Measurements from ENCODE around the gene PLA2G7. TPM values are rescaled to one million over a fixed set of nuclear protein-coding genes. Genes with fewer than 3 reads are reported as not detected.
"Not testable (repeated sequence)": the region's sequence is repeated elsewhere in the genome, so short reads cannot be mapped to it uniquely, and the experiment has no call there.

The PLA2G7 gene
- total and polyA plus RNA-seq, 2 donors from 2014 or later: 1.9 TPM; not detected in 1

- Histone ChIP-seq H3K4me3 (ENCODE audit: low read length in 3 of 3) (no peak overlapping the region), H3K36me3 (ENCODE audit: control insufficient read depth in 2 of 3, insufficient read depth in 3 of 3, low read length in 3 of 3) (no peaks in the 10 kb centered on the region), H3K27ac (ENCODE audit: low read depth in 2 of 2, low read length in 2 of 2) (no peak overlapping the region), H3K9me3 (ENCODE audit: control insufficient read depth in 2 of 3, insufficient read depth in 1 of 3, low read length in 3 of 3) (no peaks in the 10 kb centered on the region), H3K4me1 (ENCODE audit: control insufficient read depth in 2 of 3, insufficient read depth in 2 of 3, low read depth in 1 of 3, low read length in 3 of 3) (no peaks in the 10 kb centered on the region), H3K9ac (ENCODE audit: low read length in 3 of 3) (no peak overlapping the region), H3K27me3 (ENCODE audit: control insufficient read depth, insufficient read depth, low read length) (no peaks in the 10 kb centered on the region)
- FAIRE-seq: no peak
- intact Hi-C loops (cut with DNase I): no loop called here
- no peak for DNase-seq
- no peak for TF ChIP-seq CTCF (IDR thresholded peaks at IDR 0.05; ENCODE audit: borderline replicate concordance, extremely low read depth, insufficient read depth)
Observed at GRCh38 chr6:46777476-46778346, 42.5 kb upstream of the PLA2G7 start.

- DNase-seq: no peak
- Histone ChIP-seq H3K4me1 (ENCODE audit: control insufficient read depth in 2 of 3, insufficient read depth in 2 of 3, low read depth in 1 of 3, low read length in 3 of 3) (no peaks in the 10 kb centered on the region), H3K4me3 (ENCODE audit: low read length in 3 of 3) (no peak overlapping the region), H3K9me3 (ENCODE audit: control insufficient read depth in 2 of 3, insufficient read depth in 1 of 3, low read length in 3 of 3) (no peaks in the 10 kb centered on the region), H3K36me3 (ENCODE audit: control insufficient read depth in 2 of 3, insufficient read depth in 3 of 3, low read length in 3 of 3) (no peaks in the 10 kb centered on the region), H3K27me3 (ENCODE audit: control insufficient read depth, insufficient read depth, low read length) (no peaks in the 10 kb centered on the region), H3K27ac (ENCODE audit: low read depth in 2 of 2, low read length in 2 of 2) (no peak overlapping the region), H3K9ac (ENCODE audit: low read length in 3 of 3) (no peak overlapping the region)
- no peak for TF ChIP-seq CTCF (IDR thresholded peaks at IDR 0.05; ENCODE audit: borderline replicate concordance, extremely low read depth, insufficient read depth)
- intact Hi-C loops (cut with DNase I): no loop called here
- no peak for FAIRE-seq
Observed at GRCh38 chr6:46776070-46776712, 41.0 kb upstream of the PLA2G7 start.

GRCh38 chr6:46774736-46775135 lies 39.6 kb upstream of the PLA2G7 start:
- H3K27me3 ChIP-seq (ENCODE audit: control insufficient read depth, insufficient read depth, low read length); FAIRE-seq; H3K27ac ChIP-seq (ENCODE audit: low read depth in 2 of 2, low read length in 2 of 2); H3K9me3 ChIP-seq (ENCODE audit: control insufficient read depth in 2 of 3, insufficient read depth in 1 of 3, low read length in 3 of 3); H3K4me3 ChIP-seq (ENCODE audit: low read length in 3 of 3); H3K36me3 ChIP-seq (ENCODE audit: control insufficient read depth in 2 of 3, insufficient read depth in 3 of 3, low read length in 3 of 3); H3K4me1 ChIP-seq (ENCODE audit: control insufficient read depth in 2 of 3, insufficient read depth in 2 of 3, low read depth in 1 of 3, low read length in 3 of 3); H3K9ac ChIP-seq (ENCODE audit: low read length in 3 of 3); intact Hi-C loops (cut with DNase I): not testable (repeated sequence)
- DNase-seq: peak in 2 of 5 donors; percentile 30 to 68

- no peaks in the 10 kb centered on the region for H3K9me3 ChIP-seq (ENCODE audit: control insufficient read depth in 2 of 3, insufficient read depth in 1 of 3, low read length in 3 of 3)
- H3K4me1 ChIP-seq (ENCODE audit: control insufficient read depth in 2 of 3, insufficient read depth in 2 of 3, low read depth in 1 of 3, low read length in 3 of 3): no peaks in the 10 kb centered on the region
- intact Hi-C loops (cut with DNase I): no loop called here
- H3K4me3 ChIP-seq (ENCODE audit: low read length in 3 of 3): no peak overlapping the region
- no peaks in the 10 kb centered on the region for H3K36me3 ChIP-seq (ENCODE audit: control insufficient read depth in 2 of 3, insufficient read depth in 3 of 3, low read length in 3 of 3)
- H3K9ac ChIP-seq (ENCODE audit: low read length in 3 of 3): no peak overlapping the region
- no peak for TF ChIP-seq CTCF (IDR thresholded peaks at IDR 0.05; ENCODE audit: borderline replicate concordance, extremely low read depth, insufficient read depth)
- FAIRE-seq (no peak), DNase-seq (no peak)
- H3K27me3 ChIP-seq (ENCODE audit: control insufficient read depth, insufficient read depth, low read length): no peaks in the 10 kb centered on the region
- H3K27ac ChIP-seq (ENCODE audit: low read depth in 2 of 2, low read length in 2 of 2): no peak overlapping the region
Observed at GRCh38 chr6:46773201-46773855, 38.2 kb upstream of the PLA2G7 start.
